Muscle of back (tissue), 11 donors: ENCODE results near the gene FAM72B. TPM values are rescaled to one million over a fixed set of nuclear protein-coding genes. Genes with fewer than 3 reads are reported as not detected.
"Not testable (repeated sequence)": the region's sequence is repeated elsewhere in the genome, so short reads cannot be mapped to it uniquely, and the experiment has no call there.

Experiments
- DNase-seq, 3 donors: peaks; one replicate each; pipeline versions ENCODE4 v3.0.0 to v3.0.0-alpha.2; 2013
- polyA plus RNA-seq, 10 donors: library from polyadenylated mRNA; unstranded; fragments of 120-200 nt; gene quantifications; one replicate each; pipeline ENCODE4 v1.2.1, GENCODE V29; 2013; ENCODE audit not compliant: insufficient read length in 10 of 10

The FAM72B gene
- polyA plus RNA-seq, 10 donors: 2.2 to 6.3 (median 3.6) TPM

- DNase-seq: peak in 1 of 3 donors; percentile 13
Measured at GRCh38 chr1:121200985-121201981, 17.1 kb upstream of the FAM72B start.

GRCh38 chr1:121200232-121200631 is 16.1 kb upstream of the FAM72B start:
- DNase-seq: not testable (repeated sequence)

GRCh38 chr1:121199763-121200162 is 15.6 kb upstream of the FAM72B start:
- DNase-seq: not testable (repeated sequence)

- DNase-seq: not testable (repeated sequence)
Measured at GRCh38 chr1:121197095-121197882, 13.1 kb upstream of the FAM72B start.

GRCh38 chr1:121192512-121192911 is 8.4 kb upstream of the FAM72B start:
- not testable (repeated sequence) for DNase-seq

GRCh38 chr1:121187914-121188313 is 3.8 kb upstream of the FAM72B start:
- peak in 1 of 3 donors; percentile 1 for DNase-seq

GRCh38 chr1:121186191-121186590 is 2.1 kb upstream of the FAM72B start:
- not testable (repeated sequence) for DNase-seq

- DNase-seq: not testable (repeated sequence)
Measured at GRCh38 chr1:121185140-121185708, 1.1 kb upstream of the FAM72B start.

- DNase-seq: peak in 1 of 3 donors; percentile 19
Measured at GRCh38 chr1:121183867-121184266, 273 bp downstream of the FAM72B start.

- DNase-seq: not testable (repeated sequence)
Measured at GRCh38 chr1:121178197-121178596, 5.9 kb downstream of the FAM72B start.

- not testable (repeated sequence) for DNase-seq
Measured at GRCh38 chr1:121176649-121177048, 7.5 kb downstream of the FAM72B start.

- DNase-seq: not testable (repeated sequence)
Measured at GRCh38 chr1:121168152-121168668, 15.9 kb downstream of the FAM72B start.

GRCh38 chr1:121167225-121167738 is 16.9 kb downstream of the FAM72B start:
- not testable (repeated sequence) for DNase-seq

- not testable (repeated sequence) for DNase-seq
Measured at GRCh38 chr1:121165296-121165695, 18.8 kb downstream of the FAM72B start.

- DNase-seq: peak in 1 of 3 donors; percentile 4
Measured at GRCh38 chr1:121163850-121164757, 20.0 kb downstream of the FAM72B start.

- not testable (repeated sequence) for DNase-seq
Measured at GRCh38 chr1:121161199-121161901, 22.8 kb downstream of the FAM72B start.

- not testable (repeated sequence) for DNase-seq
Measured at GRCh38 chr1:121160118-121160517, 24.0 kb downstream of the FAM72B start.

GRCh38 chr1:121157609-121158008 is 26.5 kb downstream of the FAM72B start:
- DNase-seq: not testable (repeated sequence)

GRCh38 chr1:121156958-121157603 is 27.1 kb downstream of the FAM72B start:
- DNase-seq: not testable (repeated sequence)
